ENCODE results near the gene PDE3B.

PDE3B gene

GRCh38 chr11:14803846-14804245, 160.2 kb downstream of the PDE3B start:
- DNase-seq (ENCODE audit: extremely low read depth, low read depth): no peak

GRCh38 chr11:14809466-14809865, 165.9 kb downstream of the PDE3B start:
- TF ChIP-seq, protein P1, sequence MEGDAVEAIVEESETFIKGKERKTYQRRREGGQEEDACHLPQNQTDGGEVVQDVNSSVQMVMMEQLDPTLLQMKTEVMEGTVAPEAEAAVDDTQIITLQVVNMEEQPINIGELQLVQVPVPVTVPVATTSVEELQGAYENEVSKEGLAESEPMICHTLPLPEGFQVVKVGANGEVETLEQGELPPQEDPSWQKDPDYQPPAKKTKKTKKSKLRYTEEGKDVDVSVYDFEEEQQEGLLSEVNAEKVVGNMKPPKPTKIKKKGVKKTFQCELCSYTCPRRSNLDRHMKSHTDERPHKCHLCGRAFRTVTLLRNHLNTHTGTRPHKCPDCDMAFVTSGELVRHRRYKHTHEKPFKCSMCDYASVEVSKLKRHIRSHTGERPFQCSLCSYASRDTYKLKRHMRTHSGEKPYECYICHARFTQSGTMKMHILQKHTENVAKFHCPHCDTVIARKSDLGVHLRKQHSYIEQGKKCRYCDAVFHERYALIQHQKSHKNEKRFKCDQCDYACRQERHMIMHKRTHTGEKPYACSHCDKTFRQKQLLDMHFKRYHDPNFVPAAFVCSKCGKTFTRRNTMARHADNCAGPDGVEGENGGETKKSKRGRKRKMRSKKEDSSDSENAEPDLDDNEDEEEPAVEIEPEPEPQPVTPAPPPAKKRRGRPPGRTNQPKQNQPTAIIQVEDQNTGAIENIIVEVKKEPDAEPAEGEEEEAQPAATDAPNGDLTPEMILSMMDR (IDR thresholded peaks at IDR 0.05; ENCODE audit: low read depth, low read length): no peak
- no peak for DNase-seq (ENCODE audit: extremely low read depth, low read depth)

More at GRCh38 chr11:14803846-14804245, 160.2 kb downstream of the PDE3B start:
- TF ChIP-seq, protein P1 (IDR thresholded peaks at IDR 0.05; ENCODE audit: low read depth, low read length): no peak

DNA sequence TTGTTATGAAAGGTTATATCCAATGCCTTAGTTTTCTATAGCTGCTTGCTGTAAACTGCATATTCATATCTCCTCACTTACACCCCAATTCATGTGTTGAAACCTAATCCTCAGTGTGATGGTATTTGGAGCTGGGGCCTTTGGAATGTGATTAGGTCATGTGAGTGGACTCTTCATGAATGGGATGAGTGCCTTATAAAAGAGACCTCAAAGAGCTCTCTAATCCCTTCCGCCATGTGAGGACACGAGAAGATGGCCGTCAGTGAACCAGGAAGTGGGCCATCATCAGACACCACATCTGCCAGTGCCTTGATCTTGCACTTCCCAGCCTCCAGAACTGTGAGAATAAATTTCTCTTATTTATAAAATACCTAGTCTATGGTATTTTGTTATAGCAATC, 169.2 kb downstream of the PDE3B start:
- TF ChIP-seq, protein P1 (IDR thresholded peaks at IDR 0.05; ENCODE audit: low read depth, low read length): no peak
- no peak for DNase-seq (ENCODE audit: extremely low read depth, low read depth)

DNA sequence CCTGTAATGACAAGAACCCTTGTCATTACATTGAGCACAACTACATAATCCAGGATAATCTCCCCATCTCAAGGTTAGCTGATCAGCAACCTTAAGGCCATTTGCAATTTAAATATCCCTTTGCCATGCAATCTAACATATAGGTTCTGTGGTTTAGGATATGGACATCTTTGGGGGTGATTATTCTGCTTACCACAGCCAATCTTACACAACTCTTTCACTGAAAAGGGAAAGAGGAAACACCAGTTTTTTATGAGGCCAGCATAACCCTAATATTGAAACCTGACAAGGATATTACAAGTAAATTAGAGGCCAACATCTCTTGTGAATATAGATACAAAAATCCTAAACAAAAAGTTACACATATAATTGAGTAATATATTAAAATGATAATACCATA, 169.9 kb downstream of the PDE3B start:
- TF ChIP-seq, protein P1 (IDR thresholded peaks at IDR 0.05; ENCODE audit: low read depth, low read length): no peak
- DNase-seq (ENCODE audit: extremely low read depth, low read depth): no peak

- no peak for DNase-seq (ENCODE audit: extremely low read depth, low read depth)
- TF ChIP-seq, protein P1 (IDR thresholded peaks at IDR 0.05; ENCODE audit: low read depth, low read length): no peak
Measured at GRCh38 chr11:14818779-14819178, 175.2 kb downstream of the PDE3B start.

- TF ChIP-seq, protein P1 (IDR thresholded peaks at IDR 0.05; ENCODE audit: low read depth, low read length): no peak
- DNase-seq (ENCODE audit: extremely low read depth, low read depth): no peak
Measured at GRCh38 chr11:14819596-14819995, 176.0 kb downstream of the PDE3B start.

DNA sequence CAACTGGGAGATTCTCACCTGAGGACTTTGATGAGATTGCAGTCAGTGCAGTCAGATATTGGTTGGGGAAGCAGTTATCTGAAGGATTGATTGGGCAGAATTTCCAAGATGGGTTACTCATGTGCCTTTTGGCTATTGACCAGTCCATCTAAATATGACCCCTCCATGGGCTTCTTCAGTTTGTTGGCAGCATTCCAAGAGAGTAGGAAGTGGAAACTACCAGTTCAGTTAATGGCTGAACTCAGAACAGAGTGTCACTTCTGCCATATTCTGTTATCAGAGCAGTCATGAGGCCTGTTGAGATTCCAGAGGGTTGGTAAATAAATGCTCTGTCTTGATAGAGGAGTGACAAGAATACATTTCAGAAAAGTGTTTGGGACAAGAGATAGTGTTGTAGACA, 177.4 kb downstream of the PDE3B start:
- DNase-seq (ENCODE audit: extremely low read depth, low read depth): no peak
- TF ChIP-seq, protein P1 (IDR thresholded peaks at IDR 0.05; ENCODE audit: low read depth, low read length): no peak
